GM12892 (cell line): ENCODE results near the gene PLEKHA6.

Source experiments
- POLR2A ChIP-seq: IDR thresholded peaks from 2 replicates; pipeline ENCODE4 v1.6.1; 2011; ENCODE audit warnings: low read depth, low read length, control low read depth
- POLR2AphosphoS5 ChIP-seq: IDR thresholded peaks from 2 replicates; pipeline ENCODE4 v1.6.1; 2011; ENCODE audit warnings: low read depth, low read length, control low read depth
- TAF1 ChIP-seq: IDR thresholded peaks from 2 replicates; pipeline ENCODE4 v1.6.1; 2011; ENCODE audit warnings: low read depth, mild to moderate bottlenecking, control low read depth, low read length, borderline replicate concordance

GRCh38 chr1:204345438-204345841 is 14.3 kb downstream of the PLEKHA6 start:
- no peak for TF ChIP-seq POLR2AphosphoS5
- TF ChIP-seq POLR2A, result no peak
- no peak for TF ChIP-seq TAF1
